ENCODE data around the gene CHCHD5. TPM values are rescaled to one million over a fixed set of nuclear protein-coding genes. Genes with fewer than 3 reads are reported as not detected.

The CHCHD5 gene
- total and polyA plus RNA-seq, 2 of the 8 experiments (the other 6 are each of a cell fraction or from before 2014, with no cell fraction given) = 27.2 to 71.5 TPM

DNA sequence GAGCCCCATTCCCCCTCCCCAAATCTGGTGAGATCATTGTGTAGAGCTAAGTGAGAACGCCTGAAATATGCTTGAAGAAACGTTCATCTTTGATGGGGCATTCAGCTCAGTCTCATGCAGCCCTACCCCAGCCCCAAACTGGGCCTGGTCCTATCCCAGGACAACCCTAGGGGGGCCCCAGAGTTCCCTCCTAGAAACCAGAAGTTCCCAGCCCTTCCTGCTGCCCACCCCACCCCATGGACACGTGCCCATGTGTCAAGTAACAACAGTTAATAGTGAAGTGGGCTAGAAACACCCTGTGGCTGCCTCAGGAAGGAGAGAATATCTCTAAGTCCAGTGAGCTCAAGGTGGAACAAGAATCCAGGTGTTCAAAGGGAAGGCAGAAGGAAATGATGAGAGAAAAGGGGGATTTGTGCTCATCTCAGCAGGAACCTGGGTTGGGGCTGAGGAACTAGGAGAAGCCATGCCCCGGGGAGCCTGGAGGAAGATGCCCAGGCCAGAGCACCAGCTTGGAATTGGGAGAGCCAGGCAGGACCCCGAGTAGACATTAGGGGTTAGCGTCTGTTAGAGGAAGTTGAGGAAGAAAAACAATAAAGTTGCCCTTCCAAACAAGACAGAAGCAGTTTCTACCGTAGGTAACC is 41.2 kb downstream of the CHCHD5 start:
- FAIRE-seq (no peak), DNase-seq (ENCODE audit: low read depth in 1 of 2, low spot score in 2 of 2) (no peak)
- H4K8ac ChIP-seq (ENCODE audit: extremely low read depth, insufficient read depth, low read length) = no peak overlapping the region
- H2BK15ac ChIP-seq (ENCODE audit: low read length) = no peak overlapping the region; the same call in 1 of the 2 replicates
- no peak overlapping the region for H3K4me3 ChIP-seq (ENCODE audit: extremely low read depth in 1 of 4, insufficient read depth in 2 of 4, low read depth in 3 of 4, low read length in 4 of 4)
- ChIA-PET POLR2A (ENCODE audit: partially characterized antibody) (interaction anchor here (0.9 to 3.3 kb wide), 3 partner anchors 11 to 21 kb away, joined by 4 to 16 read pairs (median 4); partner anchors contain the start of gene SLC20A1), CTCF (ENCODE audit: partially characterized antibody) (interaction anchor here (0.6 to 10.5 kb wide), 20 partner anchors 11 to 128 kb away, joined by 3 to 185 read pairs (median 4); partner anchors contain the start of genes NT5DC4 and SLC20A1)
- no peak overlapping the region for H3K4ac ChIP-seq (replicated peaks; ENCODE audit: insufficient read length, low read depth, low read length)
- H3K9ac ChIP-seq (replicated peaks in 1 of 4; ENCODE audit: extremely low read depth in 1 of 4, low read depth in 3 of 4, low read length in 3 of 4) = no peak overlapping the region
- no peaks in the 10 kb centered on the region for H3K36me3 ChIP-seq (ENCODE audit: control insufficient read depth in 2 of 4, insufficient read depth in 4 of 4, low read length in 3 of 4)
- H2BK20ac ChIP-seq (ENCODE audit: low read length) = no peak overlapping the region
- peaks cover 0 to 5% (median 2%) of the 10 kb centered on the region in 4 experiments; a peak in 3 of 7 replicates for H3K4me1 ChIP-seq (replicated peaks in 1 of 4; ENCODE audit: control insufficient read depth in 3 of 4, insufficient read depth in 4 of 4, low read length in 3 of 4)
- H2BK120ac ChIP-seq (replicated peaks; ENCODE audit: low read depth, low read length) = no peak overlapping the region
- no peaks in the 10 kb centered on the region for H3K79me1 ChIP-seq (ENCODE audit: low read depth, low read length)
- H4K91ac ChIP-seq (replicated peaks; ENCODE audit: insufficient read length, low read length) = no peak overlapping the region
- H3K4me2 ChIP-seq (ENCODE audit: insufficient read depth in 1 of 2, low read depth in 2 of 2, low read length in 2 of 2) = no peak overlapping the region
- no peak overlapping the region for H2BK5ac ChIP-seq (ENCODE audit: low read depth, low read length)
- no peaks in the 10 kb centered on the region for H3K27me3 ChIP-seq (replicated peaks in 1 of 4; ENCODE audit: control insufficient read depth in 3 of 4, extremely low read depth in 1 of 4, insufficient read depth in 3 of 4, low read length in 3 of 4)
- no peak overlapping the region for H3K23ac ChIP-seq (ENCODE audit: insufficient read length)
- H3K14ac ChIP-seq (ENCODE audit: insufficient read length) = no peak overlapping the region
- no peak overlapping the region for H4K5ac ChIP-seq (ENCODE audit: insufficient read length, low read depth, low read length)
- WGBS, 2 experiments (ENCODE audit: extremely low coverage in 1 of 2, insufficient coverage in 1 of 2, insufficient read length in 1 of 2, insufficient replicate concordance in 2 of 2, low coverage in 1 of 2, low lambda C conversion rate in 2 of 2, missing lambda C conversion rate in 1 of 2) = 80% methylated on average over 7 of the region's 7 CpGs; no CpG with 5 or more reads in 1 of the 2 experiments
- H2AFZ ChIP-seq (ENCODE audit: low read length) = no peak overlapping the region
- H2BK12ac ChIP-seq (ENCODE audit: low read depth, low read length) = no peak overlapping the region
- H2AK5ac ChIP-seq (ENCODE audit: low read depth, low read length) = no peak overlapping the region
- H4K20me1 ChIP-seq (replicated peaks in 1 of 2; ENCODE audit: control insufficient read depth in 1 of 2, insufficient read depth in 2 of 2, low read length in 2 of 2) = no peaks in the 10 kb centered on the region
- H3K9me3 ChIP-seq (ENCODE audit: insufficient read depth in 2 of 2, low read depth in 1 of 2, low read length in 1 of 2) = no peaks in the 10 kb centered on the region
- peaks cover 1% of the 10 kb centered on the region; the same call in 1 of the 2 replicates for H3K23me2 ChIP-seq (ENCODE audit: low read depth, low read length)
- no peak overlapping the region for H3K27ac ChIP-seq (ENCODE audit: low read depth, low read length)
- H3K18ac ChIP-seq (ENCODE audit: extremely low read depth, low read length) = no peak overlapping the region
- H3K79me2 ChIP-seq (ENCODE audit: control insufficient read depth in 1 of 2, insufficient read depth in 2 of 2, low read length in 2 of 2) = no peaks in the 10 kb centered on the region
- H3K56ac ChIP-seq (replicated peaks; ENCODE audit: insufficient read length, low read depth, low read length) = no peak overlapping the region
- TF ChIP-seq MAFK (IDR thresholded peaks at IDR 0.05; ENCODE audit: low read depth, low read length) (no peak), RXRA (IDR thresholded peaks at IDR 0.05; ENCODE audit: insufficient read depth, low read depth, low read length) (no peak), CHD2 (IDR thresholded peaks at IDR 0.05; ENCODE audit: low read length) (no peak), CTBP2 (IDR thresholded peaks at IDR 0.05; ENCODE audit: borderline replicate concordance, insufficient read depth, insufficient read length, low read length) (no peak), BCL11A (IDR thresholded peaks at IDR 0.05; ENCODE audit: low read depth in 2 of 2, low read length in 2 of 2) (no peak), YY1 (IDR thresholded peaks at IDR 0.05; ENCODE audit: low read depth, low read length) (no peak), JUN (IDR thresholded peaks at IDR 0.05; ENCODE audit: low read depth, low read length) (no peak), TAF1 (IDR thresholded peaks at IDR 0.05; ENCODE audit: low read depth, low read length) (no peak), KDM5A (IDR thresholded peaks at IDR 0.05; ENCODE audit: low read length) (no peak), CEBPB (IDR thresholded peaks at IDR 0.05; ENCODE audit: low read depth, low read length) (no peak), HDAC6 (IDR thresholded peaks at IDR 0.05; ENCODE audit: low read depth, low read length) (no peak), POLR2AphosphoS5 (IDR thresholded peaks at IDR 0.05; ENCODE audit: low read depth, low read length) (no peak), RFX5 (IDR thresholded peaks at IDR 0.05; ENCODE audit: borderline replicate concordance, low read depth, low read length) (no peak), EGR1 (IDR thresholded peaks at IDR 0.05; ENCODE audit: borderline replicate concordance, low read depth, low read length) (no peak)

All from H1 (cell line).